ENCODE results near the gene KRT72. TPM values are rescaled to one million over a fixed set of nuclear protein-coding genes. Genes with fewer than 3 reads are reported as not detected.

The KRT72 gene
- total RNA-seq, 2 experiments from 2014 or later: 82.2 to 83.4 TPM

DNA sequence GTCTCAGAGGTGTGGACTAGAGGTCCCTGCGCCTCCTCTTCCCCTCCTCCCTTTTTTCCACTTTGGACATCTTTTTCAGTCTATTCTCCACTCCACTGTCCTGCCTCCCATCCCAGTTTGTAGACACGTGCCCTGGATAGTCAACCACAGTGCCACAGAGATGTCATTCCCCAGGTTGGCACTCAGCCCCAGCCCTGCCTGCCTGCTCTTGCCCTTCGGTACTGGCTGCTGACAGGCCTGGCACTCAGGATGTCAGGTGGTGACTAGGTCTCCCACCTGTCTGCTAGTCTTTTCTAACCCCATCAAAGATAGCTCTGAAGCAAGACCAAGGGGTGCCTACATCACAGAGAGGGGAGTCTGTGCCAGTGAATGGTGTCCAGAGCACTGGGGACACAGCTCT lies 64.2 kb downstream of the KRT72 start:
- no peak for DNase-seq
- intact Hi-C loops (cut with DNase I, micrococcal nuclease): no loop called here
- no peaks in the 10 kb centered on the region for H3K4me1 ChIP-seq (ENCODE audit: insufficient read depth, low read length)
- ChIA-PET CTCF (no interaction called here), POLR2A (no interaction called here)
- no peaks in the 10 kb centered on the region for H3K4me1 Mint-ChIP-seq (ENCODE audit: low read depth)
- ATAC-seq (ENCODE audit: poor library complexity): no peak
- TF ChIP-seq, protein P1, sequence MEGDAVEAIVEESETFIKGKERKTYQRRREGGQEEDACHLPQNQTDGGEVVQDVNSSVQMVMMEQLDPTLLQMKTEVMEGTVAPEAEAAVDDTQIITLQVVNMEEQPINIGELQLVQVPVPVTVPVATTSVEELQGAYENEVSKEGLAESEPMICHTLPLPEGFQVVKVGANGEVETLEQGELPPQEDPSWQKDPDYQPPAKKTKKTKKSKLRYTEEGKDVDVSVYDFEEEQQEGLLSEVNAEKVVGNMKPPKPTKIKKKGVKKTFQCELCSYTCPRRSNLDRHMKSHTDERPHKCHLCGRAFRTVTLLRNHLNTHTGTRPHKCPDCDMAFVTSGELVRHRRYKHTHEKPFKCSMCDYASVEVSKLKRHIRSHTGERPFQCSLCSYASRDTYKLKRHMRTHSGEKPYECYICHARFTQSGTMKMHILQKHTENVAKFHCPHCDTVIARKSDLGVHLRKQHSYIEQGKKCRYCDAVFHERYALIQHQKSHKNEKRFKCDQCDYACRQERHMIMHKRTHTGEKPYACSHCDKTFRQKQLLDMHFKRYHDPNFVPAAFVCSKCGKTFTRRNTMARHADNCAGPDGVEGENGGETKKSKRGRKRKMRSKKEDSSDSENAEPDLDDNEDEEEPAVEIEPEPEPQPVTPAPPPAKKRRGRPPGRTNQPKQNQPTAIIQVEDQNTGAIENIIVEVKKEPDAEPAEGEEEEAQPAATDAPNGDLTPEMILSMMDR (IDR thresholded peaks at IDR 0.05): no peak
- H3K4me3 ChIP-seq (ENCODE audit: low read length): no peak overlapping the region
- no peaks in the 10 kb centered on the region for H3K9me3 Mint-ChIP-seq
- H3K27ac Mint-ChIP-seq: no peak overlapping the region
- no peaks in the 10 kb centered on the region for H3K27me3 ChIP-seq (ENCODE audit: control insufficient read depth in 1 of 2, insufficient read depth in 2 of 2, low read length in 2 of 2)
- H3K36me3 Mint-ChIP-seq (ENCODE audit: low read depth): no peaks in the 10 kb centered on the region
- no peaks in the 10 kb centered on the region for H3K27me3 Mint-ChIP-seq
- no peak overlapping the region for H3K4me3 Mint-ChIP-seq
- no peak overlapping the region for H3K27ac ChIP-seq (ENCODE audit: low read depth in 1 of 2, low read length in 2 of 2)
- H3K36me3 ChIP-seq (ENCODE audit: insufficient read depth, low read length): no peaks in the 10 kb centered on the region
- no peaks in the 10 kb centered on the region for H3K9me3 ChIP-seq (ENCODE audit: control insufficient read depth in 1 of 2, insufficient read depth in 1 of 2, low read length in 2 of 2)

Other genes starting within 250 kb of the KRT72 start
- gene KRT85, start 234.0 kb downstream of the KRT72 start, total RNA-seq: not detected
- not detected for gene KRT84, start 215.8 kb downstream of the KRT72 start, total RNA-seq
- gene KRT82, start 195.1 kb downstream of the KRT72 start, total RNA-seq: not detected
- gene KRT75, start 167.1 kb downstream of the KRT72 start, total RNA-seq: not detected
- not detected for gene KRT6B, start 149.3 kb downstream of the KRT72 start, total RNA-seq
- gene KRT6C, start 127.7 kb downstream of the KRT72 start, total RNA-seq: not detected
- not detected for gene KRT6A, start 108.2 kb downstream of the KRT72 start, total RNA-seq
- gene KRT5, start 81.1 kb downstream of the KRT72 start, total RNA-seq: under 1 TPM; 0.60 to 0.81 TPM
- gene KRT71, start 48.3 kb downstream of the KRT72 start, total RNA-seq: not detected
- gene KRT74, start 27.6 kb downstream of the KRT72 start, total RNA-seq: under 1 TPM; 0.30 to 0.34 TPM
- 10 to 100 TPM; 67.2 to 69.7 TPM for gene KRT73, start 17.1 kb upstream of the KRT72 start, total RNA-seq
- gene KRT2, start 50.7 kb upstream of the KRT72 start, total RNA-seq: 1 to 10 TPM; 1.7 to 2.1 TPM
- gene KRT1, start 78.9 kb upstream of the KRT72 start, total RNA-seq: 1 to 10 TPM; 3.9 to 4.0 TPM
- gene KRT77, start 102.1 kb upstream of the KRT72 start, total RNA-seq: under 1 TPM; 0.11 to 0.20 TPM
- gene KRT76, start 175.9 kb upstream of the KRT72 start, total RNA-seq: not detected
- gene KRT3, start 194.7 kb upstream of the KRT72 start, total RNA-seq: not detected
- not detected for gene KRT4, start 212.7 kb upstream of the KRT72 start, total RNA-seq
- gene KRT79, start 232.8 kb upstream of the KRT72 start, total RNA-seq: not detected
- not detected for gene KRT78, start 247.5 kb upstream of the KRT72 start, total RNA-seq